ENCODE measurements around the gene DRD5. TPM values are rescaled to one million over a fixed set of nuclear protein-coding genes. Genes with fewer than 3 reads are reported as not detected.
"Not testable (repeated sequence)": the region's sequence is repeated elsewhere in the genome, so short reads cannot be mapped to it uniquely, and the experiment has no call there.

Gene DRD5
- polyA plus RNA-seq, 1 experiment: not detected

DNA sequence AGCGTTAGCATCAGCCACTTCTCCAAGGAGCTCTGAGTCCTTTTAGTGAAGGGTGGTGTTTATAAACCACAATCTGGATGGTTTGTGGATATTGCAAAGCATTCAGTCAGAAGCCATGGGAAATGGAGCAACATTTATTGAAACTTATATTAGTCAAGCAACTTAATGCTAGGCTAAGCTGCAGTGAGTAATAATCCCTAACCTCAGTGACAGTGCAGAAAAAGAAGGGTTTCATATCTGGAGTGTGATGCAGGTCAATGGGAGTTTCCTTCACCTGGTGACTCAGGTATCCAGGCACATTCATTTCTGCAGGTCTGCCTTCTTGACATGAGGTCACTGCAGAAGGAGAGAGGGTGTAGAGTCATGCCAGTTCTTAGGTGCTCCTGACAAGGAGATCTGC lies 10.4 kb upstream of the DRD5 start:
- H3K4me3 ChIP-seq (ENCODE audit: low read depth, low read length): no peak overlapping the region
- H3K27me3 ChIP-seq (ENCODE audit: control insufficient read depth, insufficient read depth, low read length): no peaks in the 10 kb centered on the region
- TF ChIP-seq CTCF (IDR thresholded peaks at IDR 0.05; ENCODE audit: insufficient read depth, low read depth, low read length): no peak
- ChIA-PET CTCF (interaction anchor here (1.0 kb wide), 1 partner anchor 8 kb away, joined by 3 read pairs; no protein-coding TSS in a partner anchor), POLR2A (no interaction called here)
- DNase-seq (ENCODE audit: low read depth): no peak
- H3K36me3 ChIP-seq (ENCODE audit: control insufficient read depth, insufficient read depth, low read length): no peaks in the 10 kb centered on the region

- H3K4me3 ChIP-seq (ENCODE audit: low read depth, low read length): no peak overlapping the region
- POLR2A ChIA-PET: no interaction called here
- CTCF ChIA-PET: interaction anchor here (1.0 to 1.5 kb wide), 3 partner anchors 9 to 246 kb away, joined by 3 read pairs; no protein-coding TSS in a partner anchor
These were observed 8.0 kb upstream of the DRD5 start for GRCh38 chr4:9773471-9773870.

GRCh38 chr4:9782136-9782436 lies 652 bp downstream of the DRD5 start:
- ChIA-PET CTCF (no interaction called here), POLR2A (no interaction called here)
- TF ChIP-seq CTCF (IDR thresholded peaks at IDR 0.05; ENCODE audit: insufficient read depth, low read depth, low read length): no peak
- DNase-seq (ENCODE audit: low read depth): no peak
- H3K4me3 ChIP-seq (ENCODE audit: low read depth, low read length): no peak overlapping the region
- no peaks in the 10 kb centered on the region for H3K36me3 ChIP-seq (ENCODE audit: control insufficient read depth, insufficient read depth, low read length)
- H3K27me3 ChIP-seq (ENCODE audit: control insufficient read depth, insufficient read depth, low read length): no peaks in the 10 kb centered on the region

More at GRCh38 chr4:9773471-9773870, 8.0 kb upstream of the DRD5 start:
- no peak for DNase-seq (ENCODE audit: low read depth)
- TF ChIP-seq CTCF (IDR thresholded peaks at IDR 0.05; ENCODE audit: insufficient read depth, low read depth, low read length): no peak
- H3K27me3 ChIP-seq (ENCODE audit: control insufficient read depth, insufficient read depth, low read length): no peaks in the 10 kb centered on the region
- H3K36me3 ChIP-seq (ENCODE audit: control insufficient read depth, insufficient read depth, low read length): no peaks in the 10 kb centered on the region

GRCh38 chr4:9785891-9786290 lies 4.5 kb downstream of the DRD5 start:
- CTCF ChIA-PET; H3K36me3 ChIP-seq (ENCODE audit: control insufficient read depth, insufficient read depth, low read length); H3K27me3 ChIP-seq (ENCODE audit: control insufficient read depth, insufficient read depth, low read length); H3K4me3 ChIP-seq (ENCODE audit: low read depth, low read length); DNase-seq (ENCODE audit: low read depth); POLR2A ChIA-PET: not testable (repeated sequence)

DNA sequence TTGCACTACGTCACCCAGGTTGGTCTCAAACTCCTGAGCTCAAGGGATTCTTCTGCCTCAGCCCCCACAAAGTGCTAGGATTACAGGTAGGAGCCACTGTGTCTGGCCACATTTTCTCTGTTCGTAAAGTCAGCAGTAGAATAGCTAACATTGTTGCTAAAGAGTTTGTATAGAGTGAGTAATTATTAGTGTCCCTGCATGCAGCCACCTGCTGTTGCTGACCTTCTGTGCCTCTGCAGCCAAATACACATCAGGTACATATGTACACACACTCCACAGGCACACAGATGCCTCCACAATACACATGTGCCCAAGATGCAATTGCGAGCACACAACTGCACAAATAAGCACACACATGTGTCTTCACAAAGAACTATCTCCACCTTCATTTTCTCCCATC lies 10.9 kb downstream of the DRD5 start:
- TF ChIP-seq CTCF (IDR thresholded peaks at IDR 0.05; ENCODE audit: insufficient read depth, low read depth, low read length): no peak
- Histone ChIP-seq H3K4me3 (ENCODE audit: low read depth, low read length) (no peak overlapping the region), H3K27me3 (ENCODE audit: control insufficient read depth, insufficient read depth, low read length) (no peaks in the 10 kb centered on the region), H3K36me3 (ENCODE audit: control insufficient read depth, insufficient read depth, low read length) (no peaks in the 10 kb centered on the region)
- POLR2A ChIA-PET: no interaction called here
- DNase-seq (ENCODE audit: low read depth): no peak
- CTCF ChIA-PET: no interaction called here

GRCh38 chr4:9796641-9797040 lies 15.2 kb downstream of the DRD5 start:
- H3K4me3 ChIP-seq (ENCODE audit: low read depth, low read length); DNase-seq (ENCODE audit: low read depth); H3K36me3 ChIP-seq (ENCODE audit: control insufficient read depth, insufficient read depth, low read length); CTCF ChIA-PET; H3K27me3 ChIP-seq (ENCODE audit: control insufficient read depth, insufficient read depth, low read length); POLR2A ChIA-PET: not testable (repeated sequence)
